ENCODE data around the gene ARL15.
"Not testable (repeated sequence)": the region's sequence is repeated elsewhere in the genome, so short reads cannot be mapped to it uniquely, and the experiment has no call there.

The ARL15 gene

DNA sequence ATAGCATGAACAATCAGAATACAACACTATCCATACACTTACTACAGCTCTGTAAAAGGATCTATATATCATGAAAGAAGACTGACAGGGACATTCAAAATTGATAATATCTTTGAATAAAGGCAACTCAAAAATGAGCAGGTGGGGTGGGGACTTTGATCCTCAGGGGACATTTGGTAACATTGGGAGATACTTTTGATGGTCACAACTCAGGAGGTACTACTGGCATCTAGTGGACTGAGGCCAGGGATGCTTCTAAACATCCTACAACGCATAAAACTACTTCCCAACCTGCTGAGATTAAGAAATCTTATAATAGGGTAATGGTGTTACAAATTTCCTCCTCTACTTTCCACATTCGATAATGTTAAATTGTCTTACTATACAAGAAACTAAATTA is 243.9 kb downstream of the ARL15 start:
- Histone ChIP-seq H3K9me3 (ENCODE audit: insufficient read depth, low read depth, low read length) (no peaks in the 10 kb centered on the region), H3K27me3 (ENCODE audit: insufficient read depth, low read length) (no peaks in the 10 kb centered on the region), H3K9ac (ENCODE audit: low read depth, low read length) (no peak overlapping the region), H3K4me1 (ENCODE audit: insufficient read depth, low read length) (peaks cover 14% of the 10 kb centered on the region), H3K27ac (ENCODE audit: low read length) (no peak overlapping the region), H3K4me3 (ENCODE audit: low read length) (no peak overlapping the region), H3K36me3 (ENCODE audit: insufficient read depth, low read depth, low read length) (no peaks in the 10 kb centered on the region)

DNA sequence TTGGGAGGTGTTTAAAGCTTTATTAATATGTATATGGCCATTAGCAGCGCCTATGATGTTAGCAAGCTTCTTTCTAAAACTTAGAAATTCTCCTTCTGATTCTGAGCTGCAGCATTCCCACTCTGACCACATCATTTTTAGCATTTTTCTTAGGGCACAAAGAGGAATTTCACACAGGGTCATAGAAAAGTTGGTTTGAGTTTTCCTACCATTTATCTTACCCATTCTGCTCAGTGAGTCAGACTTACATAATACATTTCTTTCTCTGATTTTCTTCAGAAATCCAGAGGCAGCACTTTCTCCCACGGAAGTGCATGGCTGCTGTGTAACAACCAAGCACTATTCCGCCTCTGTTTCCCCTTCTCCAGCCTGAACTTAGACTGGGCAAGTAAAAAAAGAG is 246.6 kb downstream of the ARL15 start:
- H3K9me3 ChIP-seq (ENCODE audit: insufficient read depth, low read depth, low read length): no peaks in the 10 kb centered on the region
- H3K9ac ChIP-seq (ENCODE audit: low read depth, low read length): 0 out of 2 replicates have a peak overlapping the region, but pooled peaks have one; percentile 2
- peaks cover 14% of the 10 kb centered on the region for H3K4me1 ChIP-seq (ENCODE audit: insufficient read depth, low read length)
- no peaks in the 10 kb centered on the region for H3K36me3 ChIP-seq (ENCODE audit: insufficient read depth, low read depth, low read length)
- H3K27me3 ChIP-seq (ENCODE audit: insufficient read depth, low read length): no peaks in the 10 kb centered on the region
- H3K27ac ChIP-seq (ENCODE audit: low read length): no peak overlapping the region
- H3K4me3 ChIP-seq (ENCODE audit: low read length): no peak overlapping the region

DNA sequence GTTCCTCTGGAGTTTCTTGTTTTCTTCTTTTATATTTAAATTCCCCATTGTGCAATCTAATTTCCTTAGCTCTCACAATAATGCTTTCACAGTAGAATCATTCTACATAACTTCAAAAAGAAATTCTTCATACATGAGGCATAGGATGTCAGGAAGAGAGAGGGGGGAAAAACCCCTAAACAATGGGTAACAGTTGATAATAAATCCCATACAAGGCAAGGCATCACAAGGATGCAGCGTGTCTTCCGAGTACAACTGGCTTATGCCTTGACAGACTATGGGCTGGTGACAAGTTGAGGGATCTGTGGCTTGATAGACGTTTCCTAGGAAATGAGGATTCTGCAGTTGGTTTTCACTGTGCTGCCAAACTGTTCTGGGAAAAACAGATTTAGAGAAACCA is 247.4 kb downstream of the ARL15 start:
- H3K36me3 ChIP-seq (ENCODE audit: insufficient read depth, low read depth, low read length): no peaks in the 10 kb centered on the region
- no peaks in the 10 kb centered on the region for H3K9me3 ChIP-seq (ENCODE audit: insufficient read depth, low read depth, low read length)
- no peaks in the 10 kb centered on the region for H3K27me3 ChIP-seq (ENCODE audit: insufficient read depth, low read length)
- H3K4me1 ChIP-seq (ENCODE audit: insufficient read depth, low read length): peaks cover 14% of the 10 kb centered on the region
- H3K27ac ChIP-seq (ENCODE audit: low read length): no peak overlapping the region
- H3K4me3 ChIP-seq (ENCODE audit: low read length): no peak overlapping the region
- H3K9ac ChIP-seq (ENCODE audit: low read depth, low read length): peak overlapping the region; percentile 17; the same call in 1 of the 2 replicates

DNA sequence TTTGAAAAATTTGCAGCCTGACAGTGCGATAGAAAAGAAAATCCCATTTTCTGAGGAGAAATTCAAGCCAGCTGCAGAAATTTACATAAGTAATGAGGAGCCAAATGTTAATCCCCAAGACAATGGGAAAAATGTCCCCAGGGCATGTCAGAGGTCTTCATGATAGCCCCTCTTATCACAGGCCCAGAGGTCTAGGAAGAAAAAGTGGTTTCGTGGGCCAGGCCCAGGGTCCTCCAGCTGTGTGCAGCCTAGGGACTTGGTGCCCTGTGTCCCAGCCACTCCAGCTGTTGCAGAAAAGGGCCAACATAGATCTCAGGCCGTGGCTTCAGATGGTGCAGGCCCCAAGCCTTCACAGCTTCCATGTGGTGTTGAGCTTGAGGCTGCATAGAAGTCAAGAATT is 249.5 kb downstream of the ARL15 start:
- not testable (repeated sequence) for H3K9ac ChIP-seq (ENCODE audit: low read depth, low read length); H3K9me3 ChIP-seq (ENCODE audit: insufficient read depth, low read depth, low read length); H3K27me3 ChIP-seq (ENCODE audit: insufficient read depth, low read length); H3K36me3 ChIP-seq (ENCODE audit: insufficient read depth, low read depth, low read length); H3K4me3 ChIP-seq (ENCODE audit: low read length); H3K27ac ChIP-seq (ENCODE audit: low read length)
- peaks cover 14% of the 10 kb centered on the region for H3K4me1 ChIP-seq (ENCODE audit: insufficient read depth, low read length)

DNA sequence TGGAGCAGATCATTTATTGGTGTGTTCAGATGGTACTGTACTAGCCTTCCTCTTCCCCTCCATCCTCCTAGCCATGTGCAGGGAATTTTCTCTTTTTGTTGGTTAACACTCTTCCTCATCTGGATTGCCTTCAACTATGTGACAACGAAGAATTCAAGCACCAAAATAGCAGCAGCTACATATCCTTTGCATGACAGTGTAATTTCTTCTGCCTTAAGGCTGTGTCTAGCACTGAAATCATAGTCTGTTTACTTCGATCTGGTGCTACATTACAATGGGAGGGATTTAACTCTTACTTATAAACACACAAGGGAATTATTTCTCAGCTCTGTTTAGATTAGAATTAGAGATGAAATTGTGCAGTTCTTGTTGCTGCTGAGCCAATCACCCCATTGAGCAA is 260.4 kb downstream of the ARL15 start:
- H3K27ac ChIP-seq (ENCODE audit: low read length): no peak overlapping the region
- no peaks in the 10 kb centered on the region for H3K9me3 ChIP-seq (ENCODE audit: insufficient read depth, low read depth, low read length)
- H3K27me3 ChIP-seq (ENCODE audit: insufficient read depth, low read length): no peaks in the 10 kb centered on the region
- no peak overlapping the region for H3K4me3 ChIP-seq (ENCODE audit: low read length)
- peaks cover 7% of the 10 kb centered on the region; the same call in 1 of the 2 replicates for H3K4me1 ChIP-seq (ENCODE audit: insufficient read depth, low read length)
- H3K36me3 ChIP-seq (ENCODE audit: insufficient read depth, low read depth, low read length): no peaks in the 10 kb centered on the region
- no peak overlapping the region for H3K9ac ChIP-seq (ENCODE audit: low read depth, low read length)

DNA sequence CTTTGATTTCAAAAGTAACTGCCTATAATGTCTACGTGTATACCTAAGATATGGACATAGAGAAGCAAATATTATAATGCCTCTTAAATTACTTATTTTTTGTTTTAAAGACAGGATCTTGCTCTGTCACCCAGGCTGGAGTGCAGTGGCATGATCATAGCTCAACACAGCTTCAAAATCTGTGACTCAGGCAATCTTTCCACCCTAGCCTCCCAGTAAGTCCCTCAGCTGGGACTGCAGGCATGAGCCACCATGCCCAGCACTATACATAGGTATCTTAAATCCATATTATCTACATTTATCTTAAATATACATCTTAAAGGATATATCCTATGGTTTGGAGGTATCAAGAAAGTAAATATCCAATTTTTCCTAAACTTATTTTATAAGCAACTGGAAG is 261.2 kb downstream of the ARL15 start:
- Histone ChIP-seq H3K4me3 (ENCODE audit: low read length) (no peak overlapping the region), H3K9me3 (ENCODE audit: insufficient read depth, low read depth, low read length) (no peaks in the 10 kb centered on the region), H3K9ac (ENCODE audit: low read depth, low read length) (no peak overlapping the region), H3K36me3 (ENCODE audit: insufficient read depth, low read depth, low read length) (no peaks in the 10 kb centered on the region), H3K27ac (ENCODE audit: low read length) (no peak overlapping the region), H3K4me1 (ENCODE audit: insufficient read depth, low read length) (peaks cover 9% of the 10 kb centered on the region; the same call in 1 of the 2 replicates), H3K27me3 (ENCODE audit: insufficient read depth, low read length) (no peaks in the 10 kb centered on the region)

DNA sequence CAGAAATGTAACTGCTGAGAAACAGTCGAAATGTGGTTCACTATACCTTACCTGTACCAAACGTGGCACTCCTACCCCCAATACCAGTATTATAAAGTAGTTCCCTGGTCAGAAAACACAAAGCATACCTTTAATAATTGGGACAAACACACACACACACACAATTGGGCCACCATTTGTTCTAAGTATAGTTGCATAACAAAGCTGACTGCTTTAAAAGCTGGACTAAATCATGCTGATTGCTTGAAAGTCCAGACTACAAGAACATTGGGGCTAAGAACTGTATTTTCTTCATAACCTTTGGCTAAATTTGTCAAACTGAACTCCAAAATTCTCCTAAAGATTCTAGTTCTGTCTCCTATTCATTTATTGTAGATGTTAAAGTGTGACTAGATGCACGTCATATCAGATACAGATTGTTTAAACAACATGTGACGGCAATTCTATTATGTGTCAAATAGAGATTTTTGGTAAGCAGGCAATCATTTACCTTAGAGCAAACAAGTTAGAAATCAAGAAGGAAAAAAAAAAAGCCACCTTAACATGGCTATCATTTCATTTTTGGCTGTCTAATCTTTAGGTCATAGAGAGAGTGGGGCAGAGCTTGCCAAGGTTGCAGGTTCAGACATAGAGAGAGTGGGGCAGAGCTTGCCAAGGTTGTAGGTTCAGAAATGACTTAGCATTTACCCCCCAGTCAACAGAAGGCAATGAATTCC is 265.1 kb downstream of the ARL15 start:
- H3K36me3 ChIP-seq (ENCODE audit: insufficient read depth, low read depth, low read length): no peaks in the 10 kb centered on the region
- no peak overlapping the region for H3K4me3 ChIP-seq (ENCODE audit: low read length)
- H3K27ac ChIP-seq (ENCODE audit: low read length): no peak overlapping the region
- H3K4me1 ChIP-seq (ENCODE audit: insufficient read depth, low read length): peaks cover 9% of the 10 kb centered on the region; the same call in 1 of the 2 replicates
- H3K9ac ChIP-seq (ENCODE audit: low read depth, low read length): no peak overlapping the region
- no peaks in the 10 kb centered on the region for H3K27me3 ChIP-seq (ENCODE audit: insufficient read depth, low read length)
- no peaks in the 10 kb centered on the region for H3K9me3 ChIP-seq (ENCODE audit: insufficient read depth, low read depth, low read length)

DNA sequence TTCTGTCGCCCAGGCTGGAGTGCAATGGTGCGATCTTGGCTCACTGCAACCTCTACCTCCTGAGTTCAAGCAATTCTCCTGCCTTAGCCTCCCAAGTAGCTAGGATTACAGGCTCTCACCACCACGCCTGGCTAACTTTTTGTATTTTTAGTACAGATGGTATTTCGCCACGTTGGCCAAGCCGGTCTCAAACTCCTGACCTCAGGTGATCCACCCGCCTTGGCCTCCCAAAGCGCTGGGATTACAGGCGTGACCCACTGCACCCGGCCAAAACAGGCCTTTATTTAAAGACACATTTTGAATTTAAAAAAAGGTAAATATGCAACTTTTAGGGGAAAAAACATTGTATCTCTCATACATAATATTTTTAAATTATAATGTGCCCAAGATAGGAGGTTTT is 266.1 kb downstream of the ARL15 start:
- not testable (repeated sequence) for H3K36me3 ChIP-seq (ENCODE audit: insufficient read depth, low read depth, low read length); H3K27me3 ChIP-seq (ENCODE audit: insufficient read depth, low read length); H3K27ac ChIP-seq (ENCODE audit: low read length); H3K9ac ChIP-seq (ENCODE audit: low read depth, low read length); H3K9me3 ChIP-seq (ENCODE audit: insufficient read depth, low read depth, low read length); H3K4me1 ChIP-seq (ENCODE audit: insufficient read depth, low read length); H3K4me3 ChIP-seq (ENCODE audit: low read length)

DNA sequence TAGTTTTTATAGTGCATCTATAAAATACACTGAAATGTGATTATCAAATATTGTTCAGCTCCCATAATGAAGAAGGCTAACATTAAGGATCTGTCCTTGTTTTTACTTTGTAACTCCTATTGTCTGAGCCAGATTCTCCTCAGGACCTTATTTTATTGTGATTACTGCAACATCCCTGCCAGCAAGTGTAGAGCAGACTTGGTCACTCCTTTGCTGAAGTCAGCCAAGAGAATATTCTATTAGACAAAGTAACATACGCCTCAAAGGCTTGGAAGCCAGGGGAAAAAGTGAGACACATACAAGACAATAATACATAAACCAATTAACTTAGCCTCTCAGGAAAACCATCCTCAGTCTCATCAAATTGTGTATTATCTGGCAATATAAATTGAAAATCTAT is 269.6 kb downstream of the ARL15 start:
- H3K27me3 ChIP-seq (ENCODE audit: insufficient read depth, low read length): no peaks in the 10 kb centered on the region
- no peak overlapping the region for H3K27ac ChIP-seq (ENCODE audit: low read length)
- no peak overlapping the region for H3K9ac ChIP-seq (ENCODE audit: low read depth, low read length)
- H3K9me3 ChIP-seq (ENCODE audit: insufficient read depth, low read depth, low read length): no peaks in the 10 kb centered on the region; the same call in 1 of the 2 replicates
- peaks cover 9% of the 10 kb centered on the region; the same call in 1 of the 2 replicates for H3K4me1 ChIP-seq (ENCODE audit: insufficient read depth, low read length)
- H3K36me3 ChIP-seq (ENCODE audit: insufficient read depth, low read depth, low read length): no peaks in the 10 kb centered on the region
- no peak overlapping the region for H3K4me3 ChIP-seq (ENCODE audit: low read length)

DNA sequence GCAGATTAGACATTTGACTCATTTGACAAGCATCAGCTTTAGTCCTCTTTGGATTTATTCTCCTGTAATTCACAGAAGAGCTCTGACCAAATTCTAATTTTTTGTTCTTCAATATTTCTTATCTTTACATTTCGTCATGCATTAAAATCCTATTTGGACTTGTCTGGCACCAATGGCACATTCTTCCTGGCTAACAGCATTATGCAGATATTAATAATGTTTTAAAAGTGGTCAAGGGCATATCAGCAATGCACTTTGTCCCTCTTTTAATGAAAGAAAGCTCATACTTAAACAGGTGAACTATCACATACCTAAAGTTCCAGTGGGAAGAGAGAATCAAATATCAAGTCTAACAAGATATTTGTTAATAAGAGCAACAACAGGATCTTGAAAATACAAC is 270.4 kb downstream of the ARL15 start:
- Histone ChIP-seq H3K4me1 (ENCODE audit: insufficient read depth, low read length) (peaks cover 3% of the 10 kb centered on the region; the same call in 1 of the 2 replicates), H3K9me3 (ENCODE audit: insufficient read depth, low read depth, low read length) (no peaks in the 10 kb centered on the region; the same call in 1 of the 2 replicates)

DNA sequence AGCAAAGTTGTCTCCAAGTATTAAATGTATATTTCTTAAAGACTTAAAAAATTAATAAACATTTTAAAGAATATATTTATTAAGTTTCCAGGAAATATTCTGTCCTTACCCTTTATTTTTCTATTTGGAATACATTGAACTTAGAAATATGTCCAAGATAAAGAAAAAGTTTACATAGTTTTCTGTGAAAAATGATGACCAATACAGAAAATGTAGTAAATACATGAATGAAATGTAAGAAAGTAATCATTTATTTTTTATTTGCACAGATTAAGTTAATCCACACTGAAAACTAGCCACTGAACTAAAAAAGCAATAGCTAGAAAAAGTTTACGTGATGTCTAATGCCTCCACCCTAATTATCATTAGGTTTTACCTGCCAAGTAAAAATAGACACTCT is 273.2 kb downstream of the ARL15 start:
- H3K9ac ChIP-seq (ENCODE audit: low read depth, low read length): no peak overlapping the region
- H3K36me3 ChIP-seq (ENCODE audit: insufficient read depth, low read depth, low read length): no peaks in the 10 kb centered on the region
- no peak overlapping the region for H3K4me3 ChIP-seq (ENCODE audit: low read length)
- H3K4me1 ChIP-seq (ENCODE audit: insufficient read depth, low read length): no peaks in the 10 kb centered on the region
- H3K27me3 ChIP-seq (ENCODE audit: insufficient read depth, low read length): no peaks in the 10 kb centered on the region
- no peak overlapping the region for H3K27ac ChIP-seq (ENCODE audit: low read length)
- H3K9me3 ChIP-seq (ENCODE audit: insufficient read depth, low read depth, low read length): no peaks in the 10 kb centered on the region; the same call in 1 of the 2 replicates

More for the DNA sequence above, 270.4 kb downstream of the ARL15 start:
- Histone ChIP-seq H3K9ac (ENCODE audit: low read depth, low read length) (no peak overlapping the region), H3K36me3 (ENCODE audit: insufficient read depth, low read depth, low read length) (no peaks in the 10 kb centered on the region), H3K4me3 (ENCODE audit: low read length) (no peak overlapping the region), H3K27me3 (ENCODE audit: insufficient read depth, low read length) (no peaks in the 10 kb centered on the region), H3K27ac (ENCODE audit: low read length) (no peak overlapping the region)

DNA sequence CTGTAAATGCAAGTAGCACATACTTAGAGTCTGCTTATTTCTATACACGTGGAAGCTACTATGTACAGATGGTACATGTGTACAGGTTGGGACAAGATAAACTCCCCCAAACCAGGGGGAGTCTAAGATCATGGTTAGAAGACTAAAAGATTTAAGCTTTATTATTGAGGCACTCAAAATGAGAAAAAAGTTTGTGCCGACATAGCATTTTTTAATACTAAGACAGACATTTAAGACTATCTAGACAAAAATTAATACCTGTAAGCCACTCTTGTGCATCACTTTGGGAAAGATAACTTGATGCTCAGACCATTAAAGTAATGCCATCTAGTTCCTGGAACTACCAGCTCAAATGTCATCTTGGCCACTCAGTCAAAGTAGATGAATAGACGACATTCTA is 279.4 kb downstream of the ARL15 start:
- Histone ChIP-seq H3K9ac (ENCODE audit: low read depth, low read length) (no peak overlapping the region), H3K4me1 (ENCODE audit: insufficient read depth, low read length) (no peaks in the 10 kb centered on the region)

More for the DNA sequence above, 279.4 kb downstream of the ARL15 start:
- no peaks in the 10 kb centered on the region for H3K27me3 ChIP-seq (ENCODE audit: insufficient read depth, low read length)
- no peak overlapping the region for H3K4me3 ChIP-seq (ENCODE audit: low read length)
- no peaks in the 10 kb centered on the region for H3K9me3 ChIP-seq (ENCODE audit: insufficient read depth, low read depth, low read length)
- no peaks in the 10 kb centered on the region for H3K36me3 ChIP-seq (ENCODE audit: insufficient read depth, low read depth, low read length)
- H3K27ac ChIP-seq (ENCODE audit: low read length): no peak overlapping the region

Measured in iPS-20b (cell line).